Dermis blood vessel endothelial cell (primary cell): ENCODE results near the gene PTGES. TPM values are rescaled to one million over a fixed set of nuclear protein-coding genes. Genes with fewer than 3 reads are reported as not detected.
A peak's percentile ranks its signal among the peaks of the same experiment; 100 is the strongest.

Experiments used
- DNase-seq: peaks from one replicate; pipeline ENCODE4 v3.0.0; 2010
- total RNA-seq: library from RNA; depleted of rRNA; stranded (reverse); fragments of >200 nt; gene quantifications from 2 replicates; pipeline ENCODE4 v1.2.3, GENCODE V29; 2014

Gene PTGES
- total RNA-seq, 1 donor from 2014 or later: 0.51 TPM

GRCh38 chr9:129740666-129741464 is 12.0 kb downstream of the PTGES start:
- DNase-seq: no peak

GRCh38 chr9:129740174-129740573 is 12.7 kb downstream of the PTGES start:
- no peak for DNase-seq

- DNase-seq: no peak
Observed at GRCh38 chr9:129739432-129739831, 13.4 kb downstream of the PTGES start.

- DNase-seq: peak; percentile 76
Observed at GRCh38 chr9:129737479-129738274, 15.2 kb downstream of the PTGES start.

- no peak for DNase-seq
Observed at GRCh38 chr9:129736334-129736733, 16.5 kb downstream of the PTGES start.

GRCh38 chr9:129735546-129735945 is 17.3 kb downstream of the PTGES start:
- no peak for DNase-seq

GRCh38 chr9:129733632-129733953 is 19.2 kb downstream of the PTGES start:
- DNase-seq: no peak

- DNase-seq: no peak
Observed at GRCh38 chr9:129732946-129733631, 19.8 kb downstream of the PTGES start.

GRCh38 chr9:129732100-129732499 is 20.7 kb downstream of the PTGES start:
- no peak for DNase-seq

GRCh38 chr9:129731477-129732085 is 21.3 kb downstream of the PTGES start:
- no peak for DNase-seq

- DNase-seq: no peak
Observed at GRCh38 chr9:129728744-129729143, 24.1 kb downstream of the PTGES start.

GRCh38 chr9:129726322-129727160 is 26.3 kb downstream of the PTGES start:
- DNase-seq: peak; percentile 68

- DNase-seq: no peak
Observed at GRCh38 chr9:129725795-129726251, 27.0 kb downstream of the PTGES start.

- DNase-seq: no peak
Observed at GRCh38 chr9:129724456-129725190, 28.2 kb downstream of the PTGES start.

- DNase-seq: no peak
Observed at GRCh38 chr9:129722913-129723312, 29.9 kb downstream of the PTGES start.

- DNase-seq: no peak
Observed at GRCh38 chr9:129720865-129721545, 31.8 kb downstream of the PTGES start.

GRCh38 chr9:129720181-129720864 is 32.5 kb downstream of the PTGES start:
- DNase-seq: no peak

GRCh38 chr9:129719135-129719534 is 33.7 kb downstream of the PTGES start:
- DNase-seq: no peak

- DNase-seq: no peak
Observed at GRCh38 chr9:129718647-129719046, 34.2 kb downstream of the PTGES start.

- DNase-seq: no peak
Observed at GRCh38 chr9:129717991-129718390, 34.9 kb downstream of the PTGES start.
